GM18508 (cell line): Measurements from ENCODE around the gene MRPS25.
A peak's percentile ranks its signal among the peaks of the same experiment; 100 is the strongest.

Source experiments
- ATAC-seq: cut with Tn5 transposase; IDR thresholded peaks from one replicate; pipeline ENCODE4 v1.9.1; 2021; ENCODE audit warnings: moderate number of reproducible peaks; ENCODE audit not compliant: insufficient read depth, unreplicated experiment

Gene MRPS25

DNA sequence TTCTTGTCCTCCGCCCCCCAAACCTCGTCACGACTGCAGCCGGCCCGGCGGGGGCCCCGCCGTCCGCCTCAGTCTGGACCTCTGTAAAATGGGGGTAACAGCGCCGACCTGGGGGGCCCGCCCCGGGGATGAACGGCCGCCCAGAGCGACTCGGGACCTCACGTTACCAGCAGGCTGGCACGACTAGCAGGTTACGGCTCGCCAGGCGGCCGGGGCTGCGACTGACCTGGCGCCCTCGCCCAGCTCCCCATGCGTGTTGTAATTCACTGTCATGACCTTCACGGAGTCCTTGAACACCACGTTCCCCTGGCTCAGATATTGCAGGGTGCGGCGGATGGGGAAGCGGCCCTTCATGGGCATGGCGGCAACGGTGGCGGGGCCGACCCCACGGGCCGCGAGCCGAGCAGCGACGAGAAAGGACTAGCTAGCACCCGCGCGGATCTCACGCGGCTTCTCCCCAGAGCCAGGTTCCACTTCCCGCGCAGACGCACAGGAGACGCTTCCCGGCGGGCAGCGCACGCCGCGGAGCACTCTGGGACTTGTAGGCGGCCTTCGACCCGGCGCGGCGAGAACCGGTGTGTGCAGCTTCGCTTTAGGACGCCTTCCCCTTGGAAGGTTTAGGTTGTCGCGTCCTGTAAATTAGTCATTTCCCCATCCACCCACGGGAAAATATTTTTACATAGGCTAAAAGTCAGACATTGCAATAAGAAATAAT lies at the start of gene MRPS25:
Gene MRPS25, minus strand, starts transcription at position 481 of the 715 bp plus-strand sequence. Its CDS starts 121 bp downstream, at position 360.
- ATAC-seq = peak; percentile 79

DNA sequence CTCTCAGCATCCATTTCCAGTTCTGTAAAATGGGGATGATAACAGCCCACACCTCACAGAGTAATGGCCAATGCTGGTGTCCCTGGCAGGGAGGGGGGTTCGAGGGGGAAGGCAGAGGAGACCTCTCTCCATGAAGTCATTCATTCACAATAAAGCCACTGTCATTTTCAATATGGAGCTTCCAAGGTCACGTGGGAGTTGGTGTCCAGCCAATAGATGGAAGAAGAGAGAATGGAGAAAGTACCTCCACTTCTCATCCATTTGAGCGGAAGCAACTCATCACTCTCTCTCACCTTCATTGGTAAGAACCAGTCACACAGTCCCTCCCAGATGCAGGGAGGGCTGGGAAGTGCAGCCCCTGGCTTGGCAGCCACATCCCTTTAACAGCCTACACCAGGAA lies 48.8 kb upstream of the MRPS25 start:
- no peak for ATAC-seq

- no peak for ATAC-seq
Measured at GRCh38 chr3:15113471-15113870, 48.4 kb upstream of the MRPS25 start.

DNA sequence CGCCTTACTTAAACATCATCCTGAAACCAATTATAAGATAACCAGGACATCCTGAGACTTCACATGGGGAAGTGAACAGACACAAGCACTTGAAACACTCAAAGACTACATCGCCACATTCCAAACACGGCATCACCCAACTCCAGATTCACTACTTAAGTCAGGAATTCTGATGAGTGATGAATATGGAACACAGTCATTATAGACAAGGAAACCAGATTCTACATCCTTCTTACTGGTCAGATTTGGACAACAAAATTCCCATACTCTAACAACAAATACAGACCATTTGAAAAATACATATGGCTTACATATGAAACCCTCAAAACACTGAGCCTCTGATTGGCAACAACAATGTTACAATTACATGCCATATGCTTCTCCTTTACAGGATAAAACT lies 46.9 kb upstream of the MRPS25 start:
- no peak for ATAC-seq

DNA sequence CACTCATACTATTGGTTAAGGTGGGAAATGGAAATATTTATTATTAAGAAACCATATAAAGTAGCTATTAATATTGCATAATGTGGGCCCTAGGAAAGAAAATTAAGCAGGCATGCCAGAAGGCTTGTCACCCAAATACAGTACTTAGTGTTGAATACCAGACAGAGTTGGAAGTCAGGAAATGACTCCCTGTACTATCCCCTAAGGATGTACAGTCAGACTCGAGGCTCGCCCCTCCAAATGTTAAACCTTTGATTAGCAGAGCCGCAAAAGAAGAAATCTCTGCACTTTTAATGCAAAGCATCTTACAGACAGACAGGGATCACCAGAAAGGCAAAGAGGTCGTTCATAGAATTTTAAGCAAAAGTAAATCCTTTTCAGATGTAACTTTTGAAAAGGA lies 45.1 kb upstream of the MRPS25 start:
- ATAC-seq = no peak

DNA sequence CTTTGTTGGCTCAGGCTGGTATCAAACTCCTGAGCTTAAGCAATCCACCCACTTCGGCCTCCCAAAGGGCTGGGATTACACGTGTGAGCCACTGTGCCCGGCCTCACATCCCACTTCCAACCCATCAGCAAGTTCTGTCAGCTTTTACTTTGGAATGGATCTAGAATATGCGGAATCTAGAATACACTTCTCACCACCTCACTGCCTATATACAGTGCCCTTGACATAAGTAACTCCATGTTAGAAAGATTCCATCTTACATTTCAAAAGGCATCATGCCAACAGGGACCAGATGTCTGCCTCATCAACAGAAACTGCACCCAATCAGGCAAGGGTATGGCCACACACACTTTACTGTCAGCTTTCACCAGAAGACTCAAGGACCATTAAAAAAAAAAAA lies 43.8 kb upstream of the MRPS25 start:
- no peak for ATAC-seq

DNA sequence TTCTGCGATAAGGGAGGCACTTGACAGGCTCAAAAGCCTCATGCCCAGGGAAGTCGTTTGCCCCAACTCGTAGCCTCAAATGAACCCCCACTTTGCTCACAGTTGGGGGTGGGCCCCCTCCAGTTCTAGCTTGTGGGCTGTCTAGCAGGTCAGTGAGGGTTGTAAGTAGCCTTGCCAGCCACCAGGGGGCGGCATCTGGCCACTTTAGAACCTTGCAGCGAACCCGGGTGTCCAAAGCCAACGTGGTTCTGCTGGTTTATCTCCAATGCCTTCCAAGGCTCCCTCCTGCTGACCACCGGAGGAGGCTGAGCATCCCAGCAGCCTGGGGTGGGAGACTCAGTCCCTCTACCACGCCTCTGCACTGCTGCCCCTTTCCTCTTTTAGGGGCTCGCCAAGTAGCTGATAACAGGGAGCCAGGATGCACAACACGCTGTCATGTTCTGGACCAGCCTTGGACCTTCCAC lies 43.0 kb upstream of the MRPS25 start:
- peak; percentile 58 for ATAC-seq

DNA sequence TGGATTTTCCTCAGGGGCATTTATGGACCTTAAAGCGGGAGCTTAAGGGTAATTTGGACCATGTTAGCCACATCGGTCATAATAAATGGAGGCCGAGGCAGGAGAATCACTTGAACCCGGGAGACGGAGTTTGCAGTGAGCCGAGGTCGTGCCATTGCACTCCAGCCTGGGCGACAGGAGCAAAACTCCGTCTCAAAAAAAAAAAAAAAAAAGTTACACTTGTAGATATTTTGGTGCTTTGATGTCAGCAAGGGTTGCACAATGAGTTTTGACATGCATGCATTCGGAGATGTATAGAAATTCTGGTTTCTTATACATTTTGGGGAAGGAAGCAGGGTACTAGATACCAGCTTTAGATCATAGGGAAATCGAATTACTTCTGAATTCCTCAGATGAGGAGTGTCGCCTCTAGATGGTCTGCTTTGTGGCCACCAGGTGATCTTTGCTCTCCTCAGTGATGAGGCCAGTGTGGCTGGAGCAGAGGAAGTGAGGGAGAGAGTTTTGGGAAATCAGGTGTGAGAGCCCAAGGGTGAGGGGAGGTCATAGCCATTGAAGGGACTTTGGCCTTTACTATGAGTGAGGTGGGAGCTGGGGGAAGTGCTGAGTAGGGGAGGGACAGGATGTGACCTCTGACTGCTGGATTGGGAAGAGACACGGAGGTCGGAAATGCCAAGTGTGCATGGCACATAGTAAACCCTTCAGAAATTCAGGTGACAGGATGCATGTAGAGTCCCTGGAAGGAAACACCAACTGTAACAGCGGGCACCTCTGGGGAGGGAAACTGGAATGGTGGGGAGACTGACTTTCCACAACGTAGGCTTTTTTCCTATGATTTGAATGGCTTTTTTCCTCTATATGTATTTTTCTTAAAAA lies 42.2 kb upstream of the MRPS25 start:
- ATAC-seq = no peak

DNA sequence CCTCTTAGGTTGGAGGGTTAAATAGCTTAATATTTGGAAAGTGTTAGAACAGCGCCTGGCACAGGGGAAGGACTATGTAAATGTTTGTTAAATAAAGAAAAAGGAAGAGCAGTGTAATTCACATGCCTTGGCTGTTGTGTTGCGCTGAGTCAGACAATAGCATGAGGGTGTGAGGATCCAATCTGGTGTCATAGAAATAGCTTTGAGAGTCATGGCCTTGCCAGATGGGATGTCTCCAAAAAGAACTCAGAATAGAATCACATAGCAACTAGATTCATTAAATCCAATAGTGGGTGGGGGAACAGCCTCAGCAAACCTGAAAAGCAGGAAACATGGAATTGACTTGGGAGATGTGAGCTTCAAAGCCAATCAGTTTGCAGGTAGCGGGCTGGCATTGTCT lies 37.7 kb upstream of the MRPS25 start:
- no peak for ATAC-seq

GRCh38 chr3:15102256-15102655 lies 37.1 kb upstream of the MRPS25 start:
- no peak for ATAC-seq

DNA sequence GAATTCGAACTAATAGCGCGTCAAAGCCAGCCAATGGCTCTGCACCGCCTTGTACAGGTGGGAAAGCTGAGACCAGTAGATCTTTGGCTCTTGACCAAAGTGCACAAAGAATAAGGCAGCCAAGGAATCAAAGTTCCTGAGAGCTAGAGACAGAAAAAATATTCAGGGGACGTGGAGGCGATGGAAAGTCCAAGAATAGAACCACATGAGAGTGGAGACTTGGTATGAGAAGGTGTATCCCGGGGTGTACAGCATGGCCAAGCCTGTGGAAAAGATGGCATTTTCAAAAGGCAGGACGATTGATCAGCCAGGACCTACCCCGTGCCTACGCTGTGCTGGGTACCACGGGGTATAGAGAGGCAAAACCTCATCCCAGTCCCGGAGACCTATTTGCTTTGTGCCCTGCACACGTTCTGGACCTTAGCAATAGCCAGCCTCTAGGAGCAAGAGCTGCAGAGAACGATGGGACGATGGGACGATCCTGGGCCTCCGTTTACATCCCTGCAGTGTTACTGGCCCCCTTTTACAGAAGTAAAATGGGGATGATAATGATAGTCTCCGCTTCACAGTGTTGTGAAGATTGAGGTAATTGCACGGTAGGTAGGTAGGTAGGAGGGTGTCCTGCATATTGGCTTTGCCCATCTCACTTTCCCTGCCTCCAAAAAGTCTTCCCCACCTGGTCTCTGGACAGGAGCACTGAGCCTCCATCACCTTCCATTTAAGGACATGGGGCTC lies 34.4 kb upstream of the MRPS25 start:
- no peak for ATAC-seq

DNA sequence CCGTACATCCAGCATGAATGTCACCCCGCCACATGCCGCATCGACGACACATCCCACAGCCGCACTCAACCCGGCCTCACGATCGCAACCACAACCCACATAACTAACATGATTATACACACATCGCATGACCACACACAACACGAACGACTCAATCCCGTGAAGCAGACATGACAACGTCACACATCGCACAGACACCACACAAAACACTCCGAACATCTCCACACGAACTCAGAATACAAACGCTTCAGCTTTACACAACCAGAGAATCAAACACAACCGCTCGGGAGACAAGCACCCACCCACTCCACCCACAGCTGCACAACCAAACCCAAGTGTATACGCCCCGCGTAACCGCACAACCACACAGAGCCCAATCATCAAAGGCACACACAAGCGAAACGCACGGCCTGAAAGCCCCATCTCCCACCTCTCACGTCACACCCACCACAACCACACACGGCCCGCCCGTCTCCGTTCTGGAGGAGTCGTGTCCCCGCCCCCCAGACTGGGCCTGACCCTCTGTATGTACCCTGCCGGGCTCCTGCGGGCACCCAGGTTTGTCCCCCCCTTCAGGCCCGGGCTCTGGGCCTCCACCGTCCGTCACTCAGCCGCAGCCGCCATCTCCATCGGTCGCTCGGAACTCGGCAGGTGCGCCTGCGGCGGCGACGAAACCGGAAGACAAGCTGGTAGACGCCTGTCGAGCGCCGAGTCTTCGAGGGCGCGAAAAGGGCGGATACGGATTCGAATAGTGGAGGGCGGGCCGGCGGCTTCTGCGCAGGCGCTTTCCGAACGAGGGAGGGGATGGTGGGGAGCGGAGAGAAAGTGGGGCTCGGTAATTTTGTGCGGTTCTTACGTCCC lies 33.6 kb upstream of the MRPS25 start, which contains the start of gene RBSN:
Gene RBSN, minus strand, starts transcription at position 646 of the 861 bp plus-strand sequence. CDS start 3,028 bp downstream, outside the sequence.
- ATAC-seq = no peak

- no peak for ATAC-seq
Measured at GRCh38 chr3:15097891-15098290, 32.8 kb upstream of the MRPS25 start.

DNA sequence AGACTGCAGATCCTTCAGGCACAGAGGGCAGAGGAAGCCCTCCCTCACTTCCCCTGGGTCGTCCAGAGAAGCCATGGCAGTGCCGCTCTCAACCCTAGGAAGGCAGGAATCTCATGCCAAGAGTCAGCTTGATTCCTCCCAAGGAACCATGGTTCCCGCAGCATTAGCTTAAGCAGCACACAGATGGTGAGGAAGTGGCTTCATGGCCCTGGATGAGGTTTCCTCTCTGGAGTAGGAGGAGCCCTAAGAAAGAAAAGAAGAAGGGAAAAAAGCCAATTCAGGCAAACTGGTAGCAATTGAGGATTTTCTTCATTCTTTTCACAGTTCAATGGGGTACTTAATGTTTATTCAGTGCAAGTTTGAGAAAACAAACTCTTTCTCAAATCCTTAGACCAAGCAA lies 30.9 kb upstream of the MRPS25 start:
- no peak for ATAC-seq

- no peak for ATAC-seq
Measured at GRCh38 chr3:15094187-15094875, 29.2 kb upstream of the MRPS25 start.

DNA sequence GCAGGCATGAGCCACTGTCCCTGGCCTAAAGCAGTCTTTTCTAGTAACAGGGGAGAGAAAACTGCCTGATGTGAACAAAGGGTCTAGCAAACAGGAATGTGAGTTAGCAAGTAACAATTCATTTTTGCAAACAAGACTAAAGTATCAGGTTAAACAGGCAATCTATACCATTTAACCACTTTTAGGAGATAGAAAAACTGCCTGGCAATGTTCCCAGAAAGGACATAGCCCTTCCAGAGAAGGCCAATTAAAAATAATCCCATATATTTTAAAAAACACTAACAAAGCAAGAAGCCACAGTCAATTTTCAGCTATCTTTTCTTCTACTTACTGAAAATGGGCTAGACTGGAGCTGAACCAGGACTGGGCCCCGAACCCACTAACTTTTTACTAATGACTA lies 27.6 kb upstream of the MRPS25 start:
- no peak for ATAC-seq

DNA sequence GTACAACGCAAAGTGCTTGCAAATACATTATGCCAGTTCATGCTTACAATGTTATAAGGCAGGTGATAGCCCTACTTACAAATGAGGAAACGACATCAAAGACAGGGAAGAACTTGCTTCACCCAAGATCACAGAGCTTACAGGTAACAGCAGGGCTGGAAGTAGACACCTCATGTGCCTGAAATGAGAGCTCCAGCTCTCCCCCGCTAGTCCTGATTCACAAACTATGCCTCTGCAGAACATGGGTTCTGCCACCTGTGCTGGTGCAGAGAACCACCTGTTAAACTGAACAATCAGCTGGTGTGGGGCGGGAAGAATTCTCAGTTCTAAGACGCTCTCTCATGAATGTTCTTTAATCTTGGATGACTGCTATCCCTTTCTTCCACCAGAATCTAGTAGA lies 26.5 kb upstream of the MRPS25 start:
- ATAC-seq = no peak

- no peak for ATAC-seq
Measured at GRCh38 chr3:15089201-15089600, 24.1 kb upstream of the MRPS25 start.

DNA sequence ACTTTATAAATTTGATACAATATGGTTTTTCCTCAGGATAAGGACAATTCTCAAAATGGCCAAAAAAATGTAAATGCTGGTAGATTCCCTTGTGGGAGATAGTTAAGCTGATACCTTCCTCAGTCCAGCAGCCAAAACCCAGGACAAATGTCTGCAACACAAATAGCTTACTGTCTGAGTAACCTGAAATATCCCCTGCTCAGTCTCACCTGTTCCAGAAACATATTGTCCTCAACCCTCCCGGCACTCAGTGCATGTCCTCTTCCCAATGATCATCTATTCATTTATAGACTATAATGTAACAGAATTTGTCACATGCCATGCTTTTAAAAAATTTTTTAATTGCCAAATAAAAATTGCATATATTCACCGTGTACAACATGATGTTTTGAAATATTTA lies 21.6 kb upstream of the MRPS25 start:
- no peak for ATAC-seq
